DOHH2 (cell line): ENCODE results near the gene CNTN4.

Source experiments
- H3F3A ChIP-seq: fragments of 200-600 bp; sonication (generic), shearing (Covaris generic); 2 replicates; pipeline ENCODE4 v1.6.0; 2016; ENCODE audit warnings: antibody characterized with exemption, mild to moderate bottlenecking; ENCODE audit not compliant: control insufficient read depth, insufficient read depth
- H3K27ac ChIP-seq: fragments of 200-600 bp; sonication (generic); 2 replicates; pipeline ENCODE4 v1.5.1; 2014; ENCODE audit warnings: low read depth, mild to moderate bottlenecking, low read length, moderate library complexity
- H3K27me3 ChIP-seq: fragments of 200-600 bp; sonication (generic); 2 replicates; pipeline ENCODE4 v1.6.1; 2014; ENCODE audit warnings: mild to moderate bottlenecking, low read length, mixed read lengths; ENCODE audit not compliant: control insufficient read depth
- H3K36me3 ChIP-seq: fragments of 200-600 bp; sonication (generic); 2 replicates; pipeline ENCODE4 v1.6.1; 2014; ENCODE audit warnings: mild to moderate bottlenecking, low read length, moderate library complexity, mixed read lengths; ENCODE audit not compliant: control insufficient read depth
- H3K4me1 ChIP-seq: fragments of 200-600 bp; sonication (generic); 2 replicates; pipeline ENCODE4 v1.6.1; 2014; ENCODE audit warnings: mild to moderate bottlenecking, low read length, mixed read lengths; ENCODE audit not compliant: control insufficient read depth
- H3K4me2 ChIP-seq: fragments of 200-600 bp; sonication (generic); 2 replicates; pipeline ENCODE4 v1.6.0; 2014; ENCODE audit warnings: mild to moderate bottlenecking, low read length, moderate library complexity
- H3K4me3 ChIP-seq: fragments of 200-600 bp; sonication (generic); 2 replicates; pipeline ENCODE4 v1.5.1; 2014; ENCODE audit warnings: mild to moderate bottlenecking, low read length, mixed read lengths
- H3K79me2 ChIP-seq: fragments of 200-600 bp; sonication (generic); 2 replicates; pipeline ENCODE4 v1.6.1; 2014; ENCODE audit warnings: mild to moderate bottlenecking, low read length, mixed read lengths; ENCODE audit not compliant: control insufficient read depth
- H3K9me2 ChIP-seq: fragments of 200-600 bp; sonication (generic); replicated peaks from 2 replicates; pipeline ENCODE4 v1.6.1; 2014; ENCODE audit warnings: mild to moderate bottlenecking, low read length, mixed read lengths; ENCODE audit not compliant: control insufficient read depth
- H3K9me3 ChIP-seq: fragments of 200-600 bp; sonication (generic); 2 replicates; pipeline ENCODE4 v1.6.1; 2014; ENCODE audit warnings: antibody characterized with exemption, low read length, mixed read lengths; ENCODE audit not compliant: control insufficient read depth, insufficient read depth
- H4K20me1 ChIP-seq: fragments of 200-600 bp; sonication (generic); 2 replicates; pipeline ENCODE4 v1.6.0; 2014; ENCODE audit warnings: low read depth, mild to moderate bottlenecking, antibody characterized with exemption, low read length, moderate library complexity; ENCODE audit not compliant: control insufficient read depth, insufficient read depth
- CTCF ChIP-seq: fragments of 200-600 bp; sonication (generic); IDR thresholded peaks from one replicate; pipeline ENCODE4 v1.5.1; 2014; ENCODE audit warnings: antibody characterized with exemption, mild to moderate bottlenecking, low read depth, low read length; ENCODE audit not compliant: poor library complexity, severe bottlenecking
- EZH2phosphoT487 ChIP-seq: fragments of 200-600 bp; sonication (generic); IDR thresholded peaks from 2 replicates; pipeline ENCODE4 v1.6.1; 2017; ENCODE audit warnings: borderline replicate concordance, mild to moderate bottlenecking, antibody characterized with exemption, low read length, moderate library complexity, mixed read lengths

The CNTN4 gene

GRCh38 chr3:2849092-2849491, 750.4 kb downstream of the CNTN4 start:
- no peak for TF ChIP-seq CTCF
- TF ChIP-seq EZH2phosphoT487, result no peak
- no peaks in the 10 kb centered on the region for H3K36me3 ChIP-seq
- no peaks in the 10 kb centered on the region for H3K79me2 ChIP-seq
- no peaks in the 10 kb centered on the region for H4K20me1 ChIP-seq
- H3F3A ChIP-seq, result no peaks in the 10 kb centered on the region
- no peak overlapping the region for H3K27ac ChIP-seq
- H3K27me3 ChIP-seq, result no peaks in the 10 kb centered on the region
- no peaks in the 10 kb centered on the region for H3K9me2 ChIP-seq
- H3K4me1 ChIP-seq, result no peaks in the 10 kb centered on the region
- no peak overlapping the region for H3K4me2 ChIP-seq
- H3K4me3 ChIP-seq, result no peak overlapping the region
- H3K9me3 ChIP-seq, result no peaks in the 10 kb centered on the region

GRCh38 chr3:2850701-2851100, 752.0 kb downstream of the CNTN4 start:
- H3K4me3 ChIP-seq, result no peak overlapping the region
- no peaks in the 10 kb centered on the region for H4K20me1 ChIP-seq
- H3K9me3 ChIP-seq, result no peaks in the 10 kb centered on the region
- no peak overlapping the region for H3K27ac ChIP-seq
- no peaks in the 10 kb centered on the region for H3K79me2 ChIP-seq
- no peaks in the 10 kb centered on the region for H3F3A ChIP-seq
- TF ChIP-seq EZH2phosphoT487 (no peak), CTCF (no peak)
- no peaks in the 10 kb centered on the region for H3K27me3 ChIP-seq
- no peaks in the 10 kb centered on the region for H3K4me1 ChIP-seq
- no peak overlapping the region for H3K4me2 ChIP-seq
- H3K36me3 ChIP-seq, result no peaks in the 10 kb centered on the region
- no peaks in the 10 kb centered on the region for H3K9me2 ChIP-seq

GRCh38 chr3:2851361-2851760, 752.7 kb downstream of the CNTN4 start:
- H3K4me2 ChIP-seq, result no peak overlapping the region
- H3F3A ChIP-seq, result no peaks in the 10 kb centered on the region
- no peaks in the 10 kb centered on the region for H3K4me1 ChIP-seq
- no peaks in the 10 kb centered on the region for H3K36me3 ChIP-seq
- no peaks in the 10 kb centered on the region for H3K9me3 ChIP-seq
- no peak overlapping the region for H3K4me3 ChIP-seq
- no peak for TF ChIP-seq EZH2phosphoT487
- TF ChIP-seq CTCF, result no peak
- no peaks in the 10 kb centered on the region for H4K20me1 ChIP-seq
- H3K79me2 ChIP-seq, result no peaks in the 10 kb centered on the region
- no peaks in the 10 kb centered on the region for H3K9me2 ChIP-seq
- no peaks in the 10 kb centered on the region for H3K27me3 ChIP-seq
- H3K27ac ChIP-seq, result no peak overlapping the region

GRCh38 chr3:2851835-2852234, 753.2 kb downstream of the CNTN4 start:
- H3K79me2 ChIP-seq, result no peaks in the 10 kb centered on the region
- no peak overlapping the region for H3K4me3 ChIP-seq
- no peaks in the 10 kb centered on the region for H4K20me1 ChIP-seq
- H3K27ac ChIP-seq, result no peak overlapping the region
- no peaks in the 10 kb centered on the region for H3K9me3 ChIP-seq
- H3K36me3 ChIP-seq, result no peaks in the 10 kb centered on the region
- no peaks in the 10 kb centered on the region for H3K4me1 ChIP-seq
- TF ChIP-seq EZH2phosphoT487 (no peak), CTCF (no peak)
- H3K4me2 ChIP-seq, result no peak overlapping the region
- no peaks in the 10 kb centered on the region for H3K27me3 ChIP-seq
- H3F3A ChIP-seq, result no peaks in the 10 kb centered on the region
- H3K9me2 ChIP-seq, result no peaks in the 10 kb centered on the region
